GM21717 (cell line): ENCODE results near the gene MRPL58.
A peak's percentile ranks its signal among the peaks of the same experiment; 100 is the strongest.
"Not testable (repeated sequence)": the region's sequence is repeated elsewhere in the genome, so short reads cannot be mapped to it uniquely, and the experiment has no call there.

Experiments
- ATAC-seq: cut with Tn5 transposase; IDR thresholded peaks from one replicate; pipeline ENCODE4 v1.9.1; 2021; ENCODE audit warnings: mild to moderate bottlenecking, moderate library complexity; ENCODE audit not compliant: unreplicated experiment

The MRPL58 gene

DNA sequence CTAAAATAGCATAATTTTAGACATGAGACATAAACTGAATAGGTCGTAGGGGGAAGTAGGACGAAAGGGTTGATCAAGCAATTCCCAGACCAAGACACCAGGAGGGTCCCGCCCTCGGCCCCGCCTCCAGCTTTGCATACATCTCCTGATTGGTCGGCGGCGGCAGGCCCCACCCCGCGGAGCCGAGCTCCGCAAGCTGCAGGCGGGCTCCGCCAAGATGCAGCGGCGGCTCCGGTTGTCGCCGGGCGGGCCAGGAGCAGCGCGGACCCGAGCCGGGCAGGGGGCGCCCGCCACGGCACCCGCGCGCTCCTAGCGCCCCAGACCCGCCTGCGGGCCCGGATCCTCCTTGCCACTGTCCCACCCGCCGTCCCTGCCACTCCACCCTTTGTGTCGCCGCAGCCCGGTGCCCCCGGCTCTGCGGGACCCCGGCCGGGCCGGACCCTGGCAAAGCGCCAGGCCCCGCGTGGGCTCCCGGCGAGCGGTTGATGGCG lies 25.0 kb upstream of the MRPL58 start, which contains the start of gene CDR2L:
Gene CDR2L (plus strand): TSS at position 215 of the 491 bp plus-strand sequence. CDS start 412 bp downstream, outside the sequence.
- peak; percentile 87 for ATAC-seq

DNA sequence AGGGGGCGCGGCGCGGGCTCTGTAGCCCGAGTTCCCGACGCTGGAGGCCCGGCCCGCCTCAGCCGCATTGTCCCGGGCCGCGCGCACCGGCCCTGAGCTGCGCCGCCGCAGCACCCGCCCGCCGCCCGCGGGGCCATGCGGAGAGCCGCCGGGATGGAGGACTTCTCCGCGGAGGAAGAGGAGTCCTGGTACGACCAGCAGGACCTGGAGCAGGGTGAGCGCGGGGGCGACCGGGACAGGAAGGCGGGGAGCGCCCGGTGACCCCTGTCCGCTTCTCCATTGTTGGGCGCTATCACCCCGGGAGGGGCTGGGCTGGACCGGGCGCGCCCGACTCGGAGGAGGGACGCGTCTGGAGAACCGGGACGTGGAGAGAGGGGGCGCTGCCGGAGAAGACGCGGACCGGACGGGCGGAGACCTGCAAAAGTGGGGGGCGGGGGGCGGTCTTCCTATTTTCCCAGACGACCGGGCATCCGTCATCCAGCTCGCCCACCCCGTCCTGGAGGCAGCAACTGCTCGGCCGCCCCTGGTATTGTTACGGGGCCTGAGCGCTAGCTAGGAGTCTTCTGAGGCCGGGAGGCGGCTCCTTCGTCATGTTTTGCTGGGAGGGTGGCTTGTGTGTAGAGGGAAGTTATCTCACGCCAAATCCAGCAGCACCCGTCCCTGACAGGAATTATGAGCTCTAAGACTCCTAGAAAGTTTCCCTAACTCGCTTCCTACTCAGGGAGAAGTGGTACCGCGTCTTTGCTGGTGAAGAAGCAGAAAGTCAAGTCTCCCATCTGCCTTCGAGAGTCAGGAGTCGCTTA lies 24.4 kb upstream of the MRPL58 start:
- no peak for ATAC-seq

DNA sequence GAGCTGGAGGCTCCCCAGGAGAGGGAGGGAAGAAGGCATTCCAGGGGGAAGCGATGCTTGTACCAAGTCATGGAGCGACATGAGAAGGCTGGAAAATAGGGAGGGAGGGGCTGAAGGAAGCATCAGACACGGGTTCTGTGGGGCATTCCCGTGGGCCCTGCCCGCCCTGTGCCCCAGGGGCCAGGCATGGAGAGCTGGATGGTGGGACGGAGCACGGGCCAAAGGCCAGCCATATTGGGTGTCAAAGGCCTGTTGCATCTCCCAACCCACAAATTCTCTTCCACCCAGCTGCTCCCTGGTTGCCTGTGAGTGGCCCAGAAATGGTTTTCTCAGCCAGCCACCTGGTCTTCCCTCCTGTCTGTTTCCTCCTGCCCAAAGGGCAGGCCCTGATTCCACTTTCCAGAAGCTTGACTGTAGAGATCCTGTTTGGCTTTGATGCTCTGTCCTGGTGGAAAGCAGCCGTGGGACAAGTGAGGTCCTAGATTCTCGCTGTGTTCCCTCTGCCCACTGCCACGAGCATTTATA lies 21.8 kb upstream of the MRPL58 start:
- ATAC-seq: no peak

DNA sequence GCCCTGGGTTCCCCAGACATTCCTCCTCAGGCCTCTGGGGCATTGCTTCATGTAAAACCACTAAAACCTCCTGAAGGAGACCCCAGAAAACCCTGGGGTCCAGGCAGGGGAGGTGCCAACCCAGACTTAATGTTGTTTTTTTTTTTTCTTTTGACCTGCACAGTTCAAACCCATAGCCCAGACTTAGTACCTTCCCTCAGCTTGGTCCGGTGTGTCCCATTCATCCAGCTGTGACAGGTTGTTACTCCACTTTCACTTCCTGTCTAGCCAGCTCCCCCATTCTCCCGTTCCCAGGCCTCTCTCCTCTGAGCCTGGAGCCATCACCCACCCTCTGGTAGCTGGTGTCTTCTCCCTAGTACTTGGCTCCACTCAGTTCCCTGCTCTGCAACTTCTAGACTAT lies 20.2 kb upstream of the MRPL58 start:
- no peak for ATAC-seq

DNA sequence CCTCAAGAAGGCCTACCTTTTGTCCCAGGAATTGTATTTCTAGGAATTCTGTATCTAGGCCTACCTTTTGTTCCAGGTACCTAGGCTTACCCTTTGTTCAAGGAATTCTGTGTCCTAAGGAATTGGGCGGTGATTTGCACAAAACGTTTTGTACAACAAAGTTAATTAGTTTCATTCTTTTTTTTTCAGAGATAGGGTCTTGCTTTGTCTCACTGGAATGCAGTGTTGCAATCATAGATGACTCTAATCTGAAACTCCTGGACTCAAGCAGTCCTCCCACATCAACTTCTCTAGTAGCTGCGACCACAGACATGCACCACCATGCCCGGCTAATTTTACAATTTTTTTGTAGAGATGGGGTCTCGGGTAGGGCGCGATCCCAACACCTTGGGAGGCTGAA lies 18.0 kb upstream of the MRPL58 start:
- ATAC-seq: no peak

DNA sequence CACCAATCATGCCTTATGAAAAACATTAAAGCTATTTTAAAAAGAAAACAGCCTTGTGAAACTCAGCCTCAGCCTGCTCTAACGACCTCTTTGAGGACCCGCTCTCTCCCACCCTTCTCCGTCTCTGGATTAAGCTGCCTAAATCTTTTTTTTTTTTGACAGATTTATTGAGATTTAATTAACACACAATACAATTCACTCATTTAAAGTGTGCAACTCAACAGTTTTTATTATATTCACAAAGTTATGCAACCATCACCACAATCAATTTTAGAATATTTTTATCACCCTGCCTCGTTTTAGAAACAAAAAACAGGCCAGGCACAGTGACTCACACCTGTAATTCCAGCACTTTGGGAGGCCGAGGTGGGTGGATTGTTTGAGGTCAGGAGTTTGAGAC lies 16.6 kb upstream of the MRPL58 start:
- ATAC-seq: no peak

DNA sequence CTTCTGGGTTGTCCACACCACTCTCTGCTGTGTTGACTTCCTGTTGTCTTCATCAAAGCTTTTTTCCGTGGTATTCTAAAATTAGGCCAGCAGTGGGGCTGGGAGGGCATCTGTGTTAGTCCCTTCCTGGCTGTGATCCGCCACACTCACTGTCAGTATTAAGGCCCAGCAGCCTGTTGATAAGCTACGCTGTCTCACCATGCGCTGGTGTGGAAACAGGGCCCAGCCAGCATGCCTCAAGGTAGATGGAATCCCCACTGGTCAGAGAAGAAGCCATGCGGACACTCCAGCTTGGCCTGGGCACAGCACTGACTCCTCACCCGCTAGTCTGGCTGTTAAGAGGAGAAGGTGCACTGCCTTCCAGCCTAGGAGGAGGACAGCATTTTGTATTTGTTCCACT lies 13.7 kb upstream of the MRPL58 start:
- no peak for ATAC-seq

DNA sequence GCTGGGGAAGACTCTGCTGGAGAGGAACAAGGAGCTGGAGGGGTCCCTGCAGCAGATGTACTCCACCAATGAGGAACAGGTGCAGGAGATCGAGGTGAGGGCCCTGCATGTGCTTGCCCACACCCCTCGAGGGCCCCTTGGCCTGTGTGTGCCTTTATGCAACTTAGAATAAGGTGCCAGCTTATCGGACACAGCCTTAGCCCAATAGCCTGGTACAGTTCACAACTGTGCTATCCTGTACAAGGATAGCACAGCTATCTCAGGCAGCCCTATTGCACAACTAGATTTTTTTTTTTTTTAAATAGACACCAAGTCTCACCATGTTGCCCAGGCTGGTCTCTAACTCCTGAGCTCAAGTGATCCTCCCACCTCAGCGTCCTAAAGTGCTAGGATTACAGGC lies 12.9 kb upstream of the MRPL58 start:
- no peak for ATAC-seq

DNA sequence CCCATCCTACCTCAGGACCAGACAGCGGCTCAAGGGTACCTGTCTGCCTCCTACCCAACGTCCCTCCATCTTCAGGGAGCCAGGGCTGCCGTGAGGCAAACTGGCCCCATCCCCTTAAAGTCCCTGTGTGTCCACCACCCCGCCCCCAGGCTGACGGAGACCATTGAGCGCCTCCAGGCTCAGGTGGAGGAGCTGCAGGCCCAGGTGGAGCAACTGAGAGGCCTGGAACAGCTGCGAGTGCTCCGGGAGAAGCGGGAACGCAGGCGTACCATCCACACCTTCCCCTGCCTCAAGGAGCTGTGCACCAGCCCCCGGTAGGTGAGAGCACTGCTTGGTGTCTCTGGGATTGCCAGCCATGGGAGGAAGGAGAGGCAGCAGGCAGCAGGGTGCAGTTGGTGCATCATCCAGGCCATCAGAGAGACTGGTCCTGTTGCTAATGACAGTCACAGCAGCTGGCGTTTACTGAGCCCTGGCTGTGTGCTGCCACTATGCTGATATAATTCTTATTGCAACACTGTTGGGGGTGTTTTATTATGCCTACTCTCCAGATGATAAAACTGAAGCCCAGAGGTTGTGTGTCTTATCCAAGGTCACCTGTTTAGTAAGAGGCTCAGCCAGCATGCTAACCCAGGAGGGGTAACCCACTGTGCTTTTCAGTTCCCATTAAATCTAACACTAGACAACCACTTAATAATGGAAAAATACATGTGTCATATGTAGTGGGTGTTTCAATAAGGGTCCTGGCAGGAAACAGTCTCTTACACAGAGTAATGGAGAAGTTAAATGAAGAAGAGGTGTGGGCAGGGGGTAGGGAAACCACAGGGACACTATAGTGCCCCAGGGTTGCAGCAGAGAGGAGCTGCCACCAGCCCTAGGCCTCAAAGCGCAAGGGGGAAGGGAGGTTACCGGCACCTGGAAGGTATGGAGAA lies 10.3 kb upstream of the MRPL58 start:
- ATAC-seq: no peak

DNA sequence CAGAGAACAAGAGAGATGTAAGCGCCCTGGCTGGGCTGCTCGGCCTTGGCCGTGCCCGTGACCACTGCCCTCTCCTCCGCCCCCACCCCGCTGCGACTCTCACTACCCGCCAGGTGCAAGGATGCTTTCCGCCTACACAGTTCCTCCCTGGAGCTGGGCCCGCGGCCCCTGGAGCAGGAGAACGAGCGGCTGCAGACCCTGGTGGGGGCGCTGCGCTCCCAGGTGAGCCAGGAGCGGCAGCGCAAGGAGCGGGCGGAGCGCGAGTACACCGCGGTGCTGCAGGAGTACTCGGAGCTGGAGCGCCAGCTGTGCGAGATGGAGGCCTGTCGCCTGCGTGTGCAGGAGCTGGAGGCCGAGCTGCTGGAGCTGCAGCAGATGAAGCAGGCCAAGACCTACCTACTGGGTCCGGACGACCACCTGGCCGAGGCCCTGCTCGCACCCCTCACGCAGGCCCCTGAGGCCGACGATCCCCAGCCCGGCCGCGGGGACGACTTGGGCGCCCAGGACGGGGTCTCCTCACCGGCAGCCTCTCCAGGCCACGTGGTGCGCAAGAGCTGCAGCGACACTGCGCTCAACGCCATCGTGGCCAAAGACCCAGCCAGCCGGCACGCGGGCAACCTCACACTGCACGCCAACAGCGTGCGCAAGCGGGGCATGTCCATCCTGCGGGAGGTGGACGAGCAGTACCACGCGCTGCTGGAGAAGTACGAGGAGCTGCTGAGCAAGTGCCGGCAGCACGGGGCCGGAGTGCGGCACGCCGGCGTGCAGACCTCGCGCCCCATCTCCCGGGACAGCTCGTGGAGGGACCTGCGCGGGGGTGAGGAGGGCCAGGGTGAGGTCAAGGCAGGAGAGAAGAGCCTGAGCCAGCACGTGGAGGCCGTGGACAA lies 9.2 kb upstream of the MRPL58 start:
- no peak for ATAC-seq

DNA sequence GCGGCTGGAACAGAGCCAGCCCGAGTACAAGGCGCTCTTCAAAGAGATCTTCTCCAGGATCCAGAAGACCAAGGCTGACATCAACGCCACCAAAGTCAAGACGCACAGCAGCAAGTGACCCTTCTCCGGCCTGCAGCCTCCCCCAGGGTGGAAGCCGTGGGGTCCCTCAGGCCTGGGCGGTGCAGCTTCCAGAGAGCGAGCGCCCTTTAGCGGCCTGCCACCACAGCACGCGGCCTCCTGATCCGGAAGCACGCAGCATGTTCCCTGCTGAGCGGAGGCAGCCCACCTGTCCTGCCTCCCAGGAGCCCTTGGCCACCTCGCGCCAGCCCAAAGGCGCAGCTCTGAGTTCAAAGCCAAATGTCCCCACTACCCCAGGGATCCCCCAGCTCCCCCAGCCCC lies 8.5 kb upstream of the MRPL58 start:
- ATAC-seq: no peak

DNA sequence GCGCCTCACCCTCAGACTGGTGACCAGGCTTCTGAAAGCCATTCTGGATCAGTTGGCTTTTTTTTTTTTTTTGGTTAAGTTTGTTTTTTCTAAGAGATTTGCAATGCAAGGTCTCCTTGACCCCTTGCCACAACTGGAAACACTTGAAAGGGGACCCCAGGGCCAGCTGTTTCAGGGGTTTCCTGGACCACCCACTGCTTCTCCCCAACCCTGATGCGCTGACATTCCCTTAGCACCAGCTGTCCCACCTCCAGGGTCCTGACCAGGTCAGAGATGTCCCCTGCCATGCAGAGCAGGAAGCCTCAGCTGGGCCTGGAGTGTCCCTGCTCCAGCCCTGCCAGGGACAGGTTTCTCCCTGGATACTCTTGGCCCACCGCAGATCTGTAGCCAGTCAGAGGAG lies 8.1 kb upstream of the MRPL58 start:
- ATAC-seq: no peak

DNA sequence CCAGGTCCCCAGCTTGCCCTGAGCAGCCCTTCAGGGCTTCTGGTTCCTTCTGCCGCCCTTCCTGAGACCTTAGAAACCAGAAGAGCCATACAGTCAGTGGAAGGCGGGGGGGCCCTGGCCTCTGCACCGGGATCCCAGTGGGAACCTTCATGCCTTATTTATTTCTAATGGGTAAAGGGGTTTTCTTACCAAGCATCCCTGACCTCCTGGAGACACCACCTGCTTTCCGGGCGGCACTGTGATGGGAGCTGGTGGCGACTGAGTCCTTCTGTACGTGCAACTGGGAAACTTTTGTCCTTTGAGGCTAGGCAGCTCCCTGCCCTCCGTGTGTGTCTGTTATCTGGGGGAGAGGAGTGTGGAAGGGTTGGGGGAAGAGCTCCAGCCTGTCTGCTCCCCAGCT lies 7.2 kb upstream of the MRPL58 start:
- ATAC-seq: no peak

DNA sequence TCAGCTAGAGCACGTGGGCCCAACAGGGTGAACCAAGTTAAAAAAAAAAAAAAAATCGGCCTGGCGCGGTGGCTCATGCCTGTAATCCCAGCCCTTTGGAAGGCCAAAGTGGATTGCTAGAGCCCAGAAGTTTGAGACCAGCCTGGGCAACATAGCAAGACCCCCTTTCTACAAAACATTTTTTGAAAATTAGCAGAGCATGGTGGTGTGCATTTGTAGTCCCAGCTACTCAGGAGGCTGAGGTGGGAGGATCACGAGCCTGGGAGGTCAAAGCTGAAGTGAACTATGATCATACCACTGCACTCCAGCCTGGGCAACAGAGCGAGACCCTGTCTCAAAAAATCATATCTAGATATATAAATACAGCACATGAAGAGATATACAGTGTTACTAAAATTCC lies 6.4 kb upstream of the MRPL58 start:
- ATAC-seq: not testable (repeated sequence)

DNA sequence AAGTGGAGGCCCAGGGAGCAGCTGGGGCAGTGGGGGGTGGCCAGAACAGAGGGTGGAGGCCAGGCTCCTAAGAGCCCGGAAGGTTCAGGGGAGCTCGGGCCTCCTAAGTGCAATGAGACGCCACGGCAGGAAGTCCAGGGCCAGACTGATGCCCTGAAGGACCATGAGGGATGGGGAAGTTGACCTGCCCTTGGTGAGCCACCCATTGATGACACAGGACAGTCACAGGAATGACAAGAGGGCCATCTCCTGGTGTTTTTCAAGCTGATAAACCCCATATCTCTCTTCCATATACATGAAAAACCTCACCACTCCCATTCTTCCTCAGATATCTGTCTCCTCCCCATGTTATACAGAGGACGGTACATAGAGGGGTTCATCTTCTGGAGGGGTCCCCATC lies 5.8 kb upstream of the MRPL58 start:
- no peak for ATAC-seq

DNA sequence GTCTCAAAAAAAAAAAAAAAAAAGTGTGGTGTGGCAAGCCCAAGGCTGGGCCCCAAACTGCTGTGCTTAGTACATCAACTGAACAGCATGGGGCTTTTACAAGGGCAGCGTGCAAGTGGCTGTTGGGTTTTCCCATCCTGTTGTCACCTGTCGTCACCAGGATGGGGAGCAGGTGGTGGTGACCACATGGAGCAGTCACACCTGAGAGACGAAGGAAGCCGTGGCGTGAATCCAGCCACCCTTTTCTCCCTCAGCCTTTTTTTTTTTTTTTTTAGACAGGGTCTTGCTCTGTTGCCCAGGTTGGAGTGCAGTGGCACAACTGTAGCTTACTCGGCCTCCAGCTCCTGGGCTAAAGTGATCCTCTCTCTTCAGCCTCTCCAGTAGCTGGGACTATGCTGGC lies 4.1 kb upstream of the MRPL58 start:
- ATAC-seq: no peak

DNA sequence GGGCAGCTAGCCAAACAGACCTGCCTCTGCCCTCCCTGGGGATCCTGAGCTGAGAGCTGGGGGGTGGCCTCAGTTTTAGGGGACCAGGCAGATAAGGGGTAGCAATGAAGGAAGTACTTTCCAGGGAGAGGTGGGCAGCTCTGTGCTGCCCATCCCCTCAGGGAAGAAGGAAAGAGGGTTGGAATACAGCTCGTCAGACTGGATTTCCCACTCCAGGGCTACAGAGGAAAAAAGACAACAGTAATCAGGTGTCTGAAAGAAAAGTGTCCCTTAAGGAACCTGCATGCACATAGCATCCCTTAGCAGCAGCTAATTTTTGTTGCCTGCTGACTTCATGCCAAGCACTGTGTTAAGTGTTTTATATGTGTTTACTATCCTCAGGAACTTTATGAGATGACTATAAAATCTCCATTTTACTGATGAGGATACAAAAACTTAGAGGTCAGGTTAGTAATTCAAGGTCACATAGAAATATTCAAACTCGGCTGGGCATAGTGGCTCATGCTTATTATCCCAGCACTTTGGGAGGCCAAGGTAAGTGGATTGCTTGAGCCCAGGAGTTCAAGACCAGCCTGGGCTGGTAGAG lies 3.2 kb upstream of the MRPL58 start:
- ATAC-seq: no peak

DNA sequence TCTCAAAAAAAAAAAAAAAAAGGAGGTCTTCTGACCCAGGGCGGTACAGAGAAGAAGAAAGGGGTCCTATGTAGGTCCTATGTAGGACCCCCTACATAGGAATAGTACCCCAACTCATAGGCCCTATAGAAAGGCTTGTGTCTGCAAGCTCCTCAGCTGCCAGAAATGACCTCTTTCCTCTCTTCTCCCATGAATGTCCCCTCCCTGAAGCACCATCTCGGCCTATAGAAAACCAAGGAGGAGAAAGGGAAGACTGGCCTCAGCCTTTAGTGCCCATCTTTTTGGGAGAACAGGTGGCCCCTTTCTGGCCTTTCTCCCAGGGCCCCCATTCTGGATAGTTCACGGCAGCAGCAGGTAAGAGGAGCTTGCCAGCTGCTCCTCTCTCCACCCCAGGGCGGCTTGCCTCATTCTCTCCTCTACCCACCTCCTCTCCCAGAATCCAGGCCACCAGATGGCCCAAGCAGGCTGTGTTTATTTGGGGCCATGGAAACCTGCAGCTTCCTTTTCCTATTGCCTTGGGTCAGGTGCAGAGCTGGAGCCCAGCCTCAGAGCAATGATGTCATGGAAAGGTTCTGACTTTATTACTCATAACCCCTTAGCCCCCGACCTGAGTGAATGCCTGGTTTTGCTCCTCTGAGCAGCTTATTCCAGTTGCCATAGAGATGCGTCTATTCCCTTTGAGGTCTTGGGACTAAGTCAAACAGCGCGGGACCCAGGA lies 1.6 kb upstream of the MRPL58 start:
- ATAC-seq: no peak

DNA sequence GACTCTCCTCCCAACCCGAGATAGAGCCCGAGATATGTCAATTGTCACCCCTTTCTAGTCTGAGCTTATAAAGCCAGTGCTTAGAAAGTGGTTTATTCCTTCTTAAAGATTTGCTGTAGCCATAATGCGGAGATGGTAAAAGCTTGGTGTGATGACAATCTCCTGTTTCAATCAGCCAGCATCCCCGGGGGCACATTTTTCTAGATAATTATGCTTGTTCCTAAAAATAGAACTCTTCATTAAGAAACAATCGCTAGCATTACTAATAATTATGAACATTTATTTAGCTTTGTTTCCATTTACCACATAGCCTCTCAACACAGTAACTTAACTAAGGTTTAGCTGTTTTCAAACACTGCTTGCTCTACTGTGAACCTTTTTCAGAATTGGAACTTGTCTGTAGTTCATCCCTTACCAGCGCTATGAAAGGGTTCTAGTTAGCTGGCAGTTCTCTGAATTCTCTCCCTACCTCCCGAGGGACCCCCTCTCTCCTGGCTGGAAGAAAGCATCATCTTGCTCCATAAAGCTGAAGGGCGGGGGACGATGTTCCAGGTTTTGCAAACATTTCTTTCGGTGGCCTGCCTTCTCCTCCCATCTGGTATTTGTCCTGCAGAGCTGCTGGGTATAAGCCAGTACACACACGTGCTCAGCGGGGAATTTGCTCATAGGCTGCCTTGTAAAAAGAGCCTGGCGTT lies 922 bp upstream of the MRPL58 start:
- ATAC-seq: no peak
